ENCODE data around the gene PDSS2. TPM values are rescaled to one million over a fixed set of nuclear protein-coding genes. Genes with fewer than 3 reads are reported as not detected.

PDSS2 gene
- polyA plus RNA-seq, 1 of the 3 experiments (the other 2 are of a cell fraction): 5.6 TPM

DNA sequence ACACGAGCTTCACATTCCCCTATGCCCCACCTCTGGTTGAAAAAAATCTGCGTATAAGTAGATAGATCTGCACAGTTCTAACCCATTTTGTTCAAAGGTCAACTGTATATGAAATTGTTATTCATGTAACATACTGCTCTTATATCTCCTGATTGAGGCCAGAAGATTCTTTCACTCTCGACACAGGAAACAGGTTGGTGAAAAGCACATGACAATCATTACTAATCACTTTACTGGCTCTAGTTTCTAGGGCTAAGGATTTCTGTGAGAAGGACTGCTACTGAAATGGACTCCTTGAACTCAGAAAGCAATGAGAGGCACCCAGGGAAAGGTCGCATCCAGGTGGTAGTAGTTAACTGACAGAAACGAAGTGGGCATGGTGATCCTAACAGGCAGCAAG, 21.7 kb downstream of the PDSS2 start:
- no peak overlapping the region for H3K27ac ChIP-seq (ENCODE audit: low read depth in 2 of 2, low read length in 1 of 2)
- no peak overlapping the region for H2AFZ ChIP-seq (ENCODE audit: low read depth)
- no peak overlapping the region for H3K9ac ChIP-seq
- 99% methylated on average over 5 of the region's 5 CpGs for WGBS (ENCODE audit: low lambda C conversion rate)
- no peak overlapping the region for H3K4me2 ChIP-seq
- TF ChIP-seq ELF1 (IDR thresholded peaks at IDR 0.05): no peak
- TF ChIP-seq, protein P1, sequence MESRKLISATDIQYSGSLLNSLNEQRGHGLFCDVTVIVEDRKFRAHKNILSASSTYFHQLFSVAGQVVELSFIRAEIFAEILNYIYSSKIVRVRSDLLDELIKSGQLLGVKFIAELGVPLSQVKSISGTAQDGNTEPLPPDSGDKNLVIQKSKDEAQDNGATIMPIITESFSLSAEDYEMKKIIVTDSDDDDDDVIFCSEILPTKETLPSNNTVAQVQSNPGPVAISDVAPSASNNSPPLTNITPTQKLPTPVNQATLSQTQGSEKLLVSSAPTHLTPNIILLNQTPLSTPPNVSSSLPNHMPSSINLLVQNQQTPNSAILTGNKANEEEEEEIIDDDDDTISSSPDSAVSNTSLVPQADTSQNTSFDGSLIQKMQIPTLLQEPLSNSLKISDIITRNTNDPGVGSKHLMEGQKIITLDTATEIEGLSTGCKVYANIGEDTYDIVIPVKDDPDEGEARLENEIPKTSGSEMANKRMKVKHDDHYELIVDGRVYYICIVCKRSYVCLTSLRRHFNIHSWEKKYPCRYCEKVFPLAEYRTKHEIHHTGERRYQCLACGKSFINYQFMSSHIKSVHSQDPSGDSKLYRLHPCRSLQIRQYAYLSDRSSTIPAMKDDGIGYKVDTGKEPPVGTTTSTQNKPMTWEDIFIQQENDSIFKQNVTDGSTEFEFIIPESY (IDR thresholded peaks at IDR 0.05; ENCODE audit: borderline replicate concordance, low read depth): no peak
- TF ChIP-seq CHD2 (IDR thresholded peaks at IDR 0.05; ENCODE audit: low read length, partially characterized antibody): no peak
- TF ChIP-seq FOSL2 (IDR thresholded peaks at IDR 0.05; ENCODE audit: borderline replicate concordance, low read depth): no peak
- no peak for TF ChIP-seq RAD21 (IDR thresholded peaks at IDR 0.05; ENCODE audit: low read length)
- TF ChIP-seq TCF12 (IDR thresholded peaks at IDR 0.05): no peak
- TF ChIP-seq TAF1 (IDR thresholded peaks at IDR 0.05; ENCODE audit: borderline replicate concordance, low read depth, low read length): no peak
- TF ChIP-seq YY1 (IDR thresholded peaks at IDR 0.05; ENCODE audit: low read depth): no peak
- TF ChIP-seq, protein P2, sequence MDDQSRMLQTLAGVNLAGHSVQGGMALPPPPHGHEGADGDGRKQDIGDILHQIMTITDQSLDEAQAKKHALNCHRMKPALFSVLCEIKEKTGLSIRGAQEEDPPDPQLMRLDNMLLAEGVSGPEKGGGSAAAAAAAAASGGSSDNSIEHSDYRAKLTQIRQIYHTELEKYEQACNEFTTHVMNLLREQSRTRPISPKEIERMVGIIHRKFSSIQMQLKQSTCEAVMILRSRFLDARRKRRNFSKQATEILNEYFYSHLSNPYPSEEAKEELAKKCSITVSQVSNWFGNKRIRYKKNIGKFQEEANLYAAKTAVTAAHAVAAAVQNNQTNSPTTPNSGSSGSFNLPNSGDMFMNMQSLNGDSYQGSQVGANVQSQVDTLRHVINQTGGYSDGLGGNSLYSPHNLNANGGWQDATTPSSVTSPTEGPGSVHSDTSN (IDR thresholded peaks at IDR 0.05): no peak
- TF ChIP-seq FOXM1 (IDR thresholded peaks at IDR 0.05; ENCODE audit: low read depth): no peak
- no peak for TF ChIP-seq GABPA (IDR thresholded peaks at IDR 0.05; ENCODE audit: low read depth)
- TF ChIP-seq JUND (IDR thresholded peaks at IDR 0.05): no peak
- no peak for TF ChIP-seq CTCF (IDR thresholded peaks at IDR 0.05)
- no peak for TF ChIP-seq EZH2phosphoT487 (IDR thresholded peaks at IDR 0.05; ENCODE audit: borderline replicate concordance, low read depth)
- no peak for TF ChIP-seq RFX5 (IDR thresholded peaks at IDR 0.05; ENCODE audit: low read length)
- no peak for DNase-seq
- H3K4me1 ChIP-seq (ENCODE audit: control insufficient read depth in 1 of 2, insufficient read depth in 2 of 2, low read depth in 1 of 2, low read length in 1 of 2): peaks cover 0 to 5% of the 10 kb centered on the region in 2 experiments; a peak in 1 of 4 replicates
- no peaks in the 10 kb centered on the region for H3K9me3 ChIP-seq
- peaks cover 10% of the 10 kb centered on the region; the same call in 1 of the 2 replicates for H3K79me2 ChIP-seq (ENCODE audit: insufficient read depth)
- no peaks in the 10 kb centered on the region for H3K27me3 ChIP-seq (ENCODE audit: insufficient read depth)
- POLR2A ChIA-PET: interaction anchor here (0.6 kb wide), 1 partner anchor 35 kb away, joined by 3 read pairs; no protein-coding TSS in a partner anchor
- no peaks in the 10 kb centered on the region for H3K9me2 ChIP-seq
- no peaks in the 10 kb centered on the region for H4K20me1 ChIP-seq (ENCODE audit: insufficient read depth)
- peaks cover 0 to 5% of the 10 kb centered on the region in 2 experiments for H3K36me3 ChIP-seq (replicated peaks in 1 of 2; ENCODE audit: control insufficient read depth in 1 of 2, insufficient read depth in 2 of 2, low read length in 1 of 2)
- H3F3A ChIP-seq (replicated peaks; ENCODE audit: insufficient read depth): no peaks in the 10 kb centered on the region
- no peak overlapping the region for H3K4me3 ChIP-seq (ENCODE audit: low read depth in 2 of 2, low read length in 1 of 2)
- CTCF ChIA-PET: no interaction called here
